Neural cell (in vitro differentiated cells): ENCODE results near the gene NEURL1.

Experiments used
- CTCF ChIP-seq: fragments of 450-650 bp; IDR thresholded peaks from 2 replicates; pipeline ENCODE4 v1.5.1; 2014; ENCODE audit warnings: antibody characterized with exemption, mild to moderate bottlenecking, moderate library complexity; ENCODE audit not compliant: poor library complexity, severe bottlenecking
- EP300 ChIP-seq: fragments of 450-650 bp; conservative IDR thresholded peaks from 2 replicates; pipeline ENCODE4 v1.6.1; 2014; ENCODE audit warnings: antibody characterized with exemption, mild to moderate bottlenecking, moderate library complexity; ENCODE audit not compliant: poor library complexity, severe bottlenecking
- EZH2 ChIP-seq: fragments of 200-600, 300-800 bp; shearing (Covaris generic), sonication (generic); IDR thresholded peaks from 2 replicates; pipeline ENCODE4 v1.6.1; 2014; ENCODE audit warnings: antibody characterized with exemption, low read length, borderline replicate concordance, mild to moderate bottlenecking; ENCODE audit not compliant: insufficient read depth, poor library complexity, severe bottlenecking
- POLR2AphosphoS5 ChIP-seq: IDR thresholded peaks from 2 replicates; pipeline ENCODE4 v1.6.1; 2012
- RAD21 ChIP-seq: fragments of 450-650 bp; conservative IDR thresholded peaks from 2 replicates; pipeline ENCODE4 v1.6.1; 2014; ENCODE audit warnings: antibody characterized with exemption, mild to moderate bottlenecking, moderate library complexity
- REST ChIP-seq: IDR thresholded peaks from 2 replicates; pipeline ENCODE4 v1.6.1; 2012; ENCODE audit warnings: borderline replicate concordance
- SMC3 ChIP-seq: fragments of 450-650 bp; conservative IDR thresholded peaks from 2 replicates; pipeline ENCODE4 v1.6.1; 2014; ENCODE audit warnings: antibody characterized with exemption, mild to moderate bottlenecking, moderate library complexity; ENCODE audit not compliant: poor library complexity
- TAF1 ChIP-seq: IDR thresholded peaks from 2 replicates; pipeline ENCODE4 v1.6.1; 2012; ENCODE audit warnings: low read depth

- TF ChIP-seq CTCF: no peak
- no peak for TF ChIP-seq EZH2
- TF ChIP-seq SMC3: no peak
- no peak for TF ChIP-seq POLR2AphosphoS5
- no peak for TF ChIP-seq REST
- TF ChIP-seq RAD21: no peak
- no peak for TF ChIP-seq EP300
- TF ChIP-seq TAF1: no peak
These were observed 66.3 kb downstream of the NEURL1 start for GRCh38 chr10:103559776-103560175.
